GM13976 (cell line): ENCODE measurements around the gene HS3ST6.
"Not testable (repeated sequence)": the region's sequence is repeated elsewhere in the genome, so short reads cannot be mapped to it uniquely, and the experiment has no call there.

Source experiments
- DNase-seq: peaks from one replicate; pipeline ENCODE4 v3.0.0; 2012; ENCODE audit warnings: low spot score
- CTCF ChIP-seq: IDR thresholded peaks from 2 replicates; pipeline ENCODE4 v1.5.1; 2012; ENCODE audit warnings: borderline replicate concordance, mild to moderate bottlenecking; ENCODE audit not compliant: insufficient read depth; ENCODE audit errors: extremely low read depth, missing control alignments, control extremely low read depth
- in situ Hi-C: fragments of 300-500 bp; cut with MboI; formaldehyde crosslinking; loops from one replicate; pipeline ENCODE4 v1.12.0; 2022; ENCODE audit warnings: low sequenced_read_pairs, mixed read lengths, inconsistent platforms; ENCODE audit not compliant: unreplicated experiment

Gene HS3ST6

DNA sequence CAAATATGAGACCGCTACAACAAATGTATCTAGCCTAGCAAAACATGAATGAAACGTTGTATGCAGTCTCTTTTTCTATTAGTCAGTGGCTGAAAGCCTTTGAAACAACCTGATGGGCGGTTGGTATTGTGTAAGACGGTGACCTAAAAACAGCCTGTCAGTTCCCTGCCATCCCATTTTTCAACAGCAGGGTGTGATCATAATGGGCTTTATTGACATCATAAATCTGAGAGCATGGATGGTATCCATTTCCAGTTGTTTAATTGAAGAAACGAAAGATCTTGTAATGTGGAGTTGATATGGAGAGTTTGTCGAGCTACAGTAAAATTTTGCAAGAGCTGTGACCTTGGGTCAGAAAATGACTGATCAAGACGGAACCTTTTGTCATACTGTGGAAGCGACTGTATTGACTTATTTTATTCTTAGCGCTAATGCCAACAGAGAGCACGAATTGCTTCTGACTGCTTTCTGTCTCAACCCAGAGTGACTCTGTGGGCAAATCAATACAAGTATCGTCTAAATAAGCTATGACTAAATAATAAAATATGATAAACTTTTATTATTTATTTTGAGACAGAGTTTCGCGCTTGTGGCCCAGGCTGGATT lies 34.0 kb downstream of the HS3ST6 start:
- no peak for DNase-seq
- in situ Hi-C loops, result no loop called here

GRCh38 chr16:1881172-1881571 lies 37.0 kb downstream of the HS3ST6 start:
- in situ Hi-C loops, DNase-seq: not testable (repeated sequence)

More for the DNA sequence above, 34.0 kb downstream of the HS3ST6 start:
- no peak for TF ChIP-seq CTCF

GRCh38 chr16:1879477-1879876 lies 38.7 kb downstream of the HS3ST6 start:
- in situ Hi-C loops, result no loop called here
- TF ChIP-seq CTCF, result no peak

DNA sequence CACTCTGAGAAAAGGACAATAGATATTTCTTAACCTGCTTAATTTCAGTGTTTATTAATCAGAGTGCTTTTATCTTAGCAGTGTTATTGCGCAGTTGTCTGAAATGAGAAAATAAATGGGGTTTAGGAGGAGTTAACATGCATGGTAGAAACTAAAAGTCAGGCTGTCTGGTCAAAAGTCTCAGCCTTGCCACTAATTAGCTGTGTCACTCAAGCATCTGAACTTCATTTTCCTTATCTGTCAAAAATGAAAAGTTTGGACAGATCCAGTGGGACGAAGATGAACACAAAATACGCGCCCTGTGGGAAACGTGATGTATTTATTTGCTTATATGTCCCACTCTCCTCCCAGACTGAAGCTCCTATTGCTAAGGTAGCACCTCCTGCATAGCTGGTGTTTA lies 40.0 kb downstream of the HS3ST6 start:
- in situ Hi-C loops, result no loop called here
- no peak for DNase-seq
- TF ChIP-seq CTCF, result no peak

More at GRCh38 chr16:1879477-1879876, 38.7 kb downstream of the HS3ST6 start:
- DNase-seq, result no peak

- no peak for TF ChIP-seq CTCF
- DNase-seq, result no peak
- in situ Hi-C loops, result no loop called here
Measured at GRCh38 chr16:1877804-1878203, 40.4 kb downstream of the HS3ST6 start.

DNA sequence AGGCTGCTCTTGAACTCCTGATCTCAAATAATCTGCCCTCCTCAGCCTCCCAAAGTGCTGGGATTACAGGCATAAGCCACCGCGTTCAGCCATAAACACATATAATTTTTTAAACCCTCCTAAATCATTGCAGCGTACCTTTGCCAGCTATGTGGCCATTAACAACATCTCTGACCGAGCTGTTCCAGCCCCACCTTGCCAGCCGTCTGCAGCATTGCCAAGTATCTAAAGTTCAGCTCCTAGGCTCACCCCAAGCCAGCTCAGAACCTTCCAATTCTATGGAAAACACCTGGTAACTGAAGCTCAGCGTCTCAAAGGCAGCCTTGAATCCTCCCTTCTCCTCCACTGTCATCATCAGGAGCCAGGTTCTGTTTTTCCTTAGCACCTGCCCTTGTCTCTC lies 41.1 kb downstream of the HS3ST6 start:
- no peak for DNase-seq
- in situ Hi-C loops, result no loop called here
- no peak for TF ChIP-seq CTCF

- DNase-seq, result peak; percentile 51
- TF ChIP-seq CTCF, result no peak
- in situ Hi-C loops, result no loop called here
Measured at GRCh38 chr16:1876468-1876867, 41.7 kb downstream of the HS3ST6 start.

DNA sequence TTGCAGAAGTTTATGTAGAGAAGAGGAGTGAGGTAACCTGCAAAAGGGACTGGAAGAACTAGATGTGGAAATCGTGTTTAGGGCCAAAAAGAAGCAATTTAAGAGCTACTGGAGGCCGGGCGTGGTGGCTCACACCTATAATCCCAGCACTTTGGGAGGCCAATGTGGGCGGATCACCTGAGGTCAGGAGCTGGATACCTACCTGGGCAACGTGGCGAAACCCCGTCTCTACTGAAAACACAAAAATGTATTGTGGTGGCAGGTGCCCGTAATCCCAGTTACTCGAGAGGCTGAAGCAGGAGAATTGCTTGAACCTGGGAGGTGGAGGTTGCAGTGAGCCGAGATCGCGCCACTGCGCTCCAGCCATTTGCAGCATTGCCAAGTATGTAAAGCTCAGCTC lies 42.1 kb downstream of the HS3ST6 start:
- in situ Hi-C loops, DNase-seq: not testable (repeated sequence)
